ENCODE results near the gene LPP.

Gene LPP

GRCh38 chr3:188223936-188224335 lies 70.0 kb downstream of the LPP start:
- H3K36me3 ChIP-seq (ENCODE audit: insufficient read depth, low read length), result no peaks in the 10 kb centered on the region
- TF ChIP-seq EZH2 (IDR thresholded peaks at IDR 0.05; ENCODE audit: borderline replicate concordance, low read length) (no peak), CTCF (IDR thresholded peaks at IDR 0.05; ENCODE audit: low read length) (no peak)

GRCh38 chr3:188227442-188227841 lies 73.5 kb downstream of the LPP start:
- TF ChIP-seq EZH2 (IDR thresholded peaks at IDR 0.05; ENCODE audit: borderline replicate concordance, low read length) (no peak), CTCF (IDR thresholded peaks at IDR 0.05; ENCODE audit: low read length) (no peak)
- Histone ChIP-seq H3K27me3 (ENCODE audit: insufficient read depth, low read length) (no peaks in the 10 kb centered on the region), H3K9me2 (ENCODE audit: low read depth, low read length) (no peaks in the 10 kb centered on the region), H3K79me2 (ENCODE audit: insufficient read depth, low read length) (no peaks in the 10 kb centered on the region), H3K9ac (ENCODE audit: low read length) (no peak overlapping the region), H3K9me3 (ENCODE audit: low read length) (no peaks in the 10 kb centered on the region), H4K20me1 (ENCODE audit: insufficient read depth, low read length) (no peaks in the 10 kb centered on the region), H3K4me1 (ENCODE audit: insufficient read depth, low read length, severe bottlenecking) (peaks cover 27% of the 10 kb centered on the region), H3K4me3 (ENCODE audit: low read depth, low read length, poor library complexity, severe bottlenecking) (no peak overlapping the region), H3K4me2 (ENCODE audit: low read length) (no peak overlapping the region), H3K36me3 (ENCODE audit: insufficient read depth, low read length) (no peaks in the 10 kb centered on the region), H3K27ac (ENCODE audit: low read depth, low read length, poor library complexity, severe bottlenecking) (no peak overlapping the region), H2AFZ (ENCODE audit: low read length) (no peak overlapping the region), H3F3A (ENCODE audit: insufficient read depth, low read length) (no peaks in the 10 kb centered on the region)

More at GRCh38 chr3:188223936-188224335, 70.0 kb downstream of the LPP start:
- H3K4me1 ChIP-seq (ENCODE audit: insufficient read depth, low read length, severe bottlenecking), result peaks cover 16% of the 10 kb centered on the region
- no peak overlapping the region for H2AFZ ChIP-seq (ENCODE audit: low read length)
- no peak overlapping the region for H3K4me3 ChIP-seq (ENCODE audit: low read depth, low read length, poor library complexity, severe bottlenecking)
- H3K79me2 ChIP-seq (ENCODE audit: insufficient read depth, low read length), result no peaks in the 10 kb centered on the region
- H3K27me3 ChIP-seq (ENCODE audit: insufficient read depth, low read length), result no peaks in the 10 kb centered on the region
- H4K20me1 ChIP-seq (ENCODE audit: insufficient read depth, low read length), result no peaks in the 10 kb centered on the region
- H3K9ac ChIP-seq (ENCODE audit: low read length), result no peak overlapping the region
- no peaks in the 10 kb centered on the region for H3K9me3 ChIP-seq (ENCODE audit: low read length)
- no peak overlapping the region for H3K27ac ChIP-seq (ENCODE audit: low read depth, low read length, poor library complexity, severe bottlenecking)
- no peak overlapping the region for H3K4me2 ChIP-seq (ENCODE audit: low read length)
- H3F3A ChIP-seq (ENCODE audit: insufficient read depth, low read length), result no peaks in the 10 kb centered on the region
- H3K9me2 ChIP-seq (ENCODE audit: low read depth, low read length), result no peaks in the 10 kb centered on the region

GRCh38 chr3:188229177-188229576 lies 75.2 kb downstream of the LPP start:
- peak overlapping the region; percentile 28 for H3K4me3 ChIP-seq (ENCODE audit: low read depth, low read length, poor library complexity, severe bottlenecking)
- no peaks in the 10 kb centered on the region for H3F3A ChIP-seq (ENCODE audit: insufficient read depth, low read length)
- H3K9ac ChIP-seq (ENCODE audit: low read length), result peak overlapping the region; percentile 13; the same call in 1 of the 2 replicates
- H3K4me2 ChIP-seq (ENCODE audit: low read length), result peak overlapping the region; percentile 49
- TF ChIP-seq EZH2 (IDR thresholded peaks at IDR 0.05; ENCODE audit: borderline replicate concordance, low read length) (no peak), CTCF (IDR thresholded peaks at IDR 0.05; ENCODE audit: low read length) (no peak)
- H3K36me3 ChIP-seq (ENCODE audit: insufficient read depth, low read length), result no peaks in the 10 kb centered on the region
- no peaks in the 10 kb centered on the region for H4K20me1 ChIP-seq (ENCODE audit: insufficient read depth, low read length)
- no peaks in the 10 kb centered on the region for H3K9me2 ChIP-seq (ENCODE audit: low read depth, low read length)
- H2AFZ ChIP-seq (ENCODE audit: low read length), result peak overlapping the region; percentile 67
- H3K27me3 ChIP-seq (ENCODE audit: insufficient read depth, low read length), result no peaks in the 10 kb centered on the region
- peaks cover 31% of the 10 kb centered on the region for H3K4me1 ChIP-seq (ENCODE audit: insufficient read depth, low read length, severe bottlenecking)
- H3K27ac ChIP-seq (ENCODE audit: low read depth, low read length, poor library complexity, severe bottlenecking), result peak overlapping the region; percentile 14
- H3K9me3 ChIP-seq (ENCODE audit: low read length), result no peaks in the 10 kb centered on the region
- H3K79me2 ChIP-seq (ENCODE audit: insufficient read depth, low read length), result no peaks in the 10 kb centered on the region
